HL-60 (cell line): ENCODE data around the gene FBXO47.
A peak's percentile ranks its signal among the peaks of the same experiment; 100 is the strongest.

Source experiments
- POLR2AphosphoS5 ChIP-seq: IDR thresholded peaks from 2 replicates; pipeline ENCODE4 v1.6.1; 2012; ENCODE audit warnings: low read depth
- SPI1 ChIP-seq: IDR thresholded peaks from 2 replicates; pipeline ENCODE4 v1.6.1; 2012; ENCODE audit warnings: low read depth, mild to moderate bottlenecking, borderline replicate concordance
- TF ChIP-seq, protein P1 (sequence below): IDR thresholded peaks from one replicate; pipeline ENCODE4 v1.5.1; 2011; ENCODE audit warnings: low read length, control low read depth, inconsistent platforms; ENCODE audit not compliant: insufficient read depth
- TF ChIP-seq, protein P2 (sequence below): IDR thresholded peaks from 2 replicates; pipeline ENCODE4 v1.6.1; 2012; ENCODE audit warnings: low read depth; ENCODE audit not compliant: insufficient replicate concordance

GRCh38 chr17:38906460-38907228 lies 60.6 kb downstream of the FBXO47 start:
- TF ChIP-seq, protein P1, sequence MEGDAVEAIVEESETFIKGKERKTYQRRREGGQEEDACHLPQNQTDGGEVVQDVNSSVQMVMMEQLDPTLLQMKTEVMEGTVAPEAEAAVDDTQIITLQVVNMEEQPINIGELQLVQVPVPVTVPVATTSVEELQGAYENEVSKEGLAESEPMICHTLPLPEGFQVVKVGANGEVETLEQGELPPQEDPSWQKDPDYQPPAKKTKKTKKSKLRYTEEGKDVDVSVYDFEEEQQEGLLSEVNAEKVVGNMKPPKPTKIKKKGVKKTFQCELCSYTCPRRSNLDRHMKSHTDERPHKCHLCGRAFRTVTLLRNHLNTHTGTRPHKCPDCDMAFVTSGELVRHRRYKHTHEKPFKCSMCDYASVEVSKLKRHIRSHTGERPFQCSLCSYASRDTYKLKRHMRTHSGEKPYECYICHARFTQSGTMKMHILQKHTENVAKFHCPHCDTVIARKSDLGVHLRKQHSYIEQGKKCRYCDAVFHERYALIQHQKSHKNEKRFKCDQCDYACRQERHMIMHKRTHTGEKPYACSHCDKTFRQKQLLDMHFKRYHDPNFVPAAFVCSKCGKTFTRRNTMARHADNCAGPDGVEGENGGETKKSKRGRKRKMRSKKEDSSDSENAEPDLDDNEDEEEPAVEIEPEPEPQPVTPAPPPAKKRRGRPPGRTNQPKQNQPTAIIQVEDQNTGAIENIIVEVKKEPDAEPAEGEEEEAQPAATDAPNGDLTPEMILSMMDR: no peak
- TF ChIP-seq SPI1 (peak; percentile 32; the same call in 1 of the 2 replicates), POLR2AphosphoS5 (no peak)
- TF ChIP-seq, protein P2, sequence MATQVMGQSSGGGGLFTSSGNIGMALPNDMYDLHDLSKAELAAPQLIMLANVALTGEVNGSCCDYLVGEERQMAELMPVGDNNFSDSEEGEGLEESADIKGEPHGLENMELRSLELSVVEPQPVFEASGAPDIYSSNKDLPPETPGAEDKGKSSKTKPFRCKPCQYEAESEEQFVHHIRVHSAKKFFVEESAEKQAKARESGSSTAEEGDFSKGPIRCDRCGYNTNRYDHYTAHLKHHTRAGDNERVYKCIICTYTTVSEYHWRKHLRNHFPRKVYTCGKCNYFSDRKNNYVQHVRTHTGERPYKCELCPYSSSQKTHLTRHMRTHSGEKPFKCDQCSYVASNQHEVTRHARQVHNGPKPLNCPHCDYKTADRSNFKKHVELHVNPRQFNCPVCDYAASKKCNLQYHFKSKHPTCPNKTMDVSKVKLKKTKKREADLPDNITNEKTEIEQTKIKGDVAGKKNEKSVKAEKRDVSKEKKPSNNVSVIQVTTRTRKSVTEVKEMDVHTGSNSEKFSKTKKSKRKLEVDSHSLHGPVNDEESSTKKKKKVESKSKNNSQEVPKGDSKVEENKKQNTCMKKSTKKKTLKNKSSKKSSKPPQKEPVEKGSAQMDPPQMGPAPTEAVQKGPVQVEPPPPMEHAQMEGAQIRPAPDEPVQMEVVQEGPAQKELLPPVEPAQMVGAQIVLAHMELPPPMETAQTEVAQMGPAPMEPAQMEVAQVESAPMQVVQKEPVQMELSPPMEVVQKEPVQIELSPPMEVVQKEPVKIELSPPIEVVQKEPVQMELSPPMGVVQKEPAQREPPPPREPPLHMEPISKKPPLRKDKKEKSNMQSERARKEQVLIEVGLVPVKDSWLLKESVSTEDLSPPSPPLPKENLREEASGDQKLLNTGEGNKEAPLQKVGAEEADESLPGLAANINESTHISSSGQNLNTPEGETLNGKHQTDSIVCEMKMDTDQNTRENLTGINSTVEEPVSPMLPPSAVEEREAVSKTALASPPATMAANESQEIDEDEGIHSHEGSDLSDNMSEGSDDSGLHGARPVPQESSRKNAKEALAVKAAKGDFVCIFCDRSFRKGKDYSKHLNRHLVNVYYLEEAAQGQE: no peak
